HCT116 (cell line): ENCODE results near the gene MGAM2. TPM values are rescaled to one million over a fixed set of nuclear protein-coding genes. Genes with fewer than 3 reads are reported as not detected.

Experiments
- ATAC-seq: fragments of 200-7000 bp; cut with Tn5 transposase; 2 replicates; pipeline ENCODE4 v1.9.1; 2020; ENCODE audit warnings: mild to moderate bottlenecking, moderate library complexity
- BruUV-seq: library from RNA; stranded (reverse); fragments of 400-500 nt; replicated peaks from 2 replicates; lab custom pipeline; 2021; lab: Mats Ljungman, UMichigan
- CTCF ChIA-PET: fragments of 300-600 bp; sonication (Branson Sonifier 250); formaldehyde crosslinking; loops from one replicate; lab custom pipeline; 2021; ENCODE audit warnings: antibody characterized with exemption; lab: Charles Lee
- POLR2A ChIA-PET: fragments of 300-600, 350-600 bp; sonication (Branson Sonifier 250); formaldehyde crosslinking; loops from one replicate; lab custom pipeline; 2021; ENCODE audit warnings: antibody characterized with exemption; lab: Charles Lee
- RAD21 ChIA-PET, 2 experiments: fragments of 300-600 bp; sonication (Branson Sonifier 250); formaldehyde crosslinking; loops; one replicate each; lab custom pipeline; 2023; ENCODE audit warnings: low total read pairs in 2 of 2; ENCODE audit not compliant: uncharacterized antibody in 2 of 2, unreplicated experiment in 2 of 2, low non-redundant PET in 1 of 2; lab: Charles Lee
- DNase-seq: peaks from one replicate; pipeline ENCODE4 v3.0.0-alpha.2; 2010; ENCODE audit warnings: low read depth, low spot score
- H2AFZ ChIP-seq: fragments of 200-600 bp; shearing (Covaris generic), sonication (generic); 2 replicates; pipeline ENCODE4 v1.6.1; 2017; ENCODE audit warnings: low read depth, mixed run types, mixed read lengths, antibody characterized with exemption, low read length; ENCODE audit not compliant: poor library complexity, severe bottlenecking
- H3K27ac ChIP-seq: 2 replicates; pipeline ENCODE4 v1.5.1; 2012; ENCODE audit warnings: low read depth, low read length
- H3K27me3 ChIP-seq: fragments of 200-600 bp; sonication (generic); 2 replicates; pipeline ENCODE4 v1.6.1; 2016; ENCODE audit warnings: mixed run types, low read length, mixed read lengths; ENCODE audit not compliant: insufficient read depth
- H3K36me3 ChIP-seq, 2 experiments: fragments of 200-500 bp in 1 of 2; fragments of 200-600 bp in 1 of 2; sonication (Bioruptor generic) in 1 of 2; sonication (generic) in 1 of 2; 2 replicates each; pipeline versions ENCODE4 v1.5.1 to v1.6.1; 2014 to 2016; ENCODE audit warnings: low read length in 2 of 2, inconsistent platforms in 1 of 2, mixed read lengths in 1 of 2, mixed run types in 1 of 2; ENCODE audit not compliant: insufficient read depth in 2 of 2, control insufficient read depth in 1 of 2
- H3K4me1 ChIP-seq, 2 experiments: fragments of 200-600 bp in 1 of 2; sonication (generic) in 1 of 2; 2 replicates each; pipeline versions ENCODE4 v1.5.1 to v1.6.1; 2012 to 2017; ENCODE audit warnings: low read length in 2 of 2, inconsistent platforms in 1 of 2, mild to moderate bottlenecking in 1 of 2, mixed read lengths in 1 of 2, mixed run types in 1 of 2, moderate library complexity in 1 of 2; ENCODE audit not compliant: insufficient read depth in 2 of 2, control insufficient read depth in 1 of 2
- H3K4me2 ChIP-seq: fragments of 200-600 bp; sonication (generic); 2 replicates; pipeline ENCODE4 v1.6.1; 2017; ENCODE audit warnings: mixed run types, low read length, mixed read lengths
- H3K4me3 ChIP-seq, 2 experiments: fragments of 200-600 bp in 1 of 2; sonication (generic) in 1 of 2; replicated peaks in 1 of 2; 2 replicates each; pipeline ENCODE4 v1.5.1; 2011 to 2016; ENCODE audit warnings: low read length in 2 of 2, control low read depth in 1 of 2, low read depth in 1 of 2, mild to moderate bottlenecking in 1 of 2, mixed read lengths in 1 of 2, mixed run types in 1 of 2
- H3K79me2 ChIP-seq: fragments of 200-600 bp; sonication (generic); 2 replicates; pipeline ENCODE4 v1.6.1; 2017; ENCODE audit warnings: mild to moderate bottlenecking, mixed run types, low read length, moderate library complexity, mixed read lengths; ENCODE audit not compliant: insufficient read depth
- H3K9ac ChIP-seq: fragments of 200-600 bp; sonication (generic); 2 replicates; pipeline ENCODE4 v1.6.1; 2016; ENCODE audit warnings: low read length, mixed read lengths
- H3K9me2 ChIP-seq: fragments of 200-600 bp; sonication (generic), shearing (Covaris generic); 2 replicates; pipeline ENCODE4 v1.6.1; 2017; ENCODE audit warnings: mixed run types, mild to moderate bottlenecking, moderate library complexity; ENCODE audit not compliant: insufficient read depth
- H3K9me3 ChIP-seq, 2 experiments: fragments of 200-500 bp in 1 of 2; fragments of 200-600 bp in 1 of 2; sonication (Bioruptor generic) in 1 of 2; sonication (generic) in 1 of 2; 2 replicates each; pipeline ENCODE4 v1.6.1; 2014 to 2017; ENCODE audit warnings: low read length in 2 of 2, mixed read lengths in 2 of 2, inconsistent platforms in 1 of 2, low read depth in 1 of 2, mild to moderate bottlenecking in 1 of 2, mixed run types in 1 of 2, moderate library complexity in 1 of 2; ENCODE audit not compliant: control insufficient read depth in 1 of 2, insufficient read depth in 1 of 2
- H4K20me1 ChIP-seq: fragments of 200-600 bp; sonication (generic), shearing (Covaris generic); 2 replicates; pipeline ENCODE4 v1.6.1; 2017; ENCODE audit warnings: mixed run types, mild to moderate bottlenecking, moderate library complexity; ENCODE audit not compliant: insufficient read depth
- CBX3 ChIP-seq: IDR thresholded peaks from 2 replicates; pipeline ENCODE4 v1.6.1; 2012; ENCODE audit warnings: low read depth
- CTCF ChIP-seq, 3 experiments: fragments of 200-600 bp in 1 of 3; sonication (generic) in 1 of 3; IDR thresholded peaks in 2 of 3; conservative IDR thresholded peaks in 1 of 3; 2 replicates each; pipeline ENCODE4 v1.5.1; 2012 to 2017; ENCODE audit warnings: low read depth in 2 of 3, low read length in 2 of 3, antibody characterized with exemption in 1 of 3, borderline replicate concordance in 1 of 3, control low read depth in 1 of 3, mild to moderate bottlenecking in 1 of 3, mixed read lengths in 1 of 3, mixed run types in 1 of 3, moderate library complexity in 1 of 3; ENCODE audit not compliant: insufficient read depth in 1 of 3
- EZH2 ChIP-seq: fragments of 200-600 bp; sonication (generic); IDR thresholded peaks from 2 replicates; pipeline ENCODE4 v1.6.1; 2017; ENCODE audit warnings: antibody characterized with exemption, mixed run types
- FOSL1 ChIP-seq: IDR thresholded peaks from 2 replicates; pipeline ENCODE4 v1.6.1; 2012; ENCODE audit warnings: low read depth
- JUND ChIP-seq: IDR thresholded peaks from 2 replicates; pipeline ENCODE4 v1.6.1; 2012
- REST ChIP-seq: IDR thresholded peaks from 2 replicates; pipeline ENCODE4 v1.6.1; 2012; ENCODE audit warnings: low read depth
- SP1 ChIP-seq: IDR thresholded peaks from 2 replicates; pipeline ENCODE4 v1.6.1; 2012; ENCODE audit warnings: low read depth
- TCF7L2 ChIP-seq: IDR thresholded peaks from 2 replicates; pipeline ENCODE4 v1.7.0; 2011; ENCODE audit warnings: borderline replicate concordance, inconsistent platforms; ENCODE audit not compliant: insufficient read depth, insufficient read length; ENCODE audit errors: extremely low read depth
- intact Hi-C: fragments of 100-400 bp; cut with micrococcal nuclease; formaldehyde crosslinking; loops from 2 replicates; pipeline ENCODE4 v1.10.0; 2022
- total RNA-seq: library from RNA; stranded (reverse); gene quantifications from one replicate; pipeline ENCODE4 v1.2.1, GENCODE V29; 2021; ENCODE audit not compliant: unreplicated experiment

MGAM2 gene
- total RNA-seq, 1 experiment from 2014 or later, result 0.05 TPM

- TF ChIP-seq FOSL1, result no peak
- TF ChIP-seq JUND, result no peak
Measured at GRCh38 chr7:142231716-142232115, 120.2 kb downstream of the MGAM2 start (continued).

- H3K4me2 ChIP-seq, result no peak overlapping the region
- no peaks in the 10 kb centered on the region for H3K9me2 ChIP-seq
- H3K79me2 ChIP-seq, result no peaks in the 10 kb centered on the region
- H3K36me3 ChIP-seq, result no peaks in the 10 kb centered on the region
- H4K20me1 ChIP-seq, result no peaks in the 10 kb centered on the region
- no peak overlapping the region for H3K9ac ChIP-seq
- no peak overlapping the region for H2AFZ ChIP-seq
- no peaks in the 10 kb centered on the region for H3K9me3 ChIP-seq
- no peak for ATAC-seq
- RAD21 ChIA-PET, result no interaction called here
- DNase-seq, result no peak
- POLR2A ChIA-PET, result no interaction called here
- peaks cover 45% of the 10 kb centered on the region for H3K27me3 ChIP-seq
- H3K4me3 ChIP-seq, result no peak overlapping the region
- intact Hi-C loops, result no loop called here
- BruUV-seq, result no TSS peak
- CTCF ChIA-PET, result no interaction called here
- H3K4me1 ChIP-seq, result no peaks in the 10 kb centered on the region
- TF ChIP-seq TCF7L2 (no peak), SP1 (no peak), CTCF (IDR thresholded peaks at IDR 0.05 in 2 of 3, conservative IDR thresholded peaks at IDR 0.05 in 1 of 3; ENCODE audit: borderline replicate concordance in 1 of 3, insufficient read depth in 1 of 3, low read depth in 2 of 3, low read length in 2 of 3) (no peak), CBX3 (no peak), EZH2 (no peak), REST (no peak)
- no peak overlapping the region for H3K27ac ChIP-seq
Measured at GRCh38 chr7:142240546-142240945, 129.0 kb downstream of the MGAM2 start.
